ENCODE data around the gene CFAP99. TPM values are rescaled to one million over a fixed set of nuclear protein-coding genes. Genes with fewer than 3 reads are reported as not detected.

Gene CFAP99
- total and polyA plus RNA-seq, 9 donors = 0.10 to 12.9 (median 1.4) TPM; not detected in 4

- Histone ChIP-seq H3K9me3 (no peaks in the 10 kb centered on the region), H3K27me3 (no peaks in the 10 kb centered on the region), H3K27ac (no peak overlapping the region), H3K36me3 (no peaks in the 10 kb centered on the region), H3K4me1 (ENCODE audit: insufficient read depth) (peaks cover 6% of the 10 kb centered on the region), H3K4me3 (no peak overlapping the region)
- intact Hi-C loops (cut with DNase I) = no loop called here
- TF ChIP-seq EP300 (IDR thresholded peaks at IDR 0.05) = no peak
- no peak for TF ChIP-seq CTCF (IDR thresholded peaks at IDR 0.05)
- no peak for TF ChIP-seq POLR2A (IDR thresholded peaks at IDR 0.05)
- 16 to 20% (median 18%) methylated on average over 28 of the region's 28 CpGs for WGBS, 3 donors
- DNase-seq = no peak
Measured at GRCh38 chr4:2393353-2394270, 25.1 kb upstream of the CFAP99 start.

GRCh38 chr4:2394528-2394927 is 24.2 kb upstream of the CFAP99 start:
- TF ChIP-seq EP300 (IDR thresholded peaks at IDR 0.05) (no peak), CTCF (IDR thresholded peaks at IDR 0.05) (no peak), POLR2A (IDR thresholded peaks at IDR 0.05) (no peak)
- WGBS, 3 donors = 94 to 97% (median 97%) methylated on average over 17 of the region's 17 CpGs
- no peak overlapping the region for H3K4me3 ChIP-seq
- no peak overlapping the region for H3K27ac ChIP-seq
- H3K9me3 ChIP-seq = no peaks in the 10 kb centered on the region
- H3K4me1 ChIP-seq (ENCODE audit: insufficient read depth) = peaks cover 6% of the 10 kb centered on the region
- no peaks in the 10 kb centered on the region for H3K27me3 ChIP-seq
- intact Hi-C loops (cut with DNase I) = no loop called here
- DNase-seq = no peak
- H3K36me3 ChIP-seq = no peaks in the 10 kb centered on the region

- no peaks in the 10 kb centered on the region for H3K36me3 ChIP-seq
- intact Hi-C loops (cut with DNase I) = no loop called here
- 75 to 84% (median 78%) methylated on average over 9 of the region's 9 CpGs for WGBS, 3 donors
- no peaks in the 10 kb centered on the region for H3K27me3 ChIP-seq
- H3K4me3 ChIP-seq = no peak overlapping the region
- no peak overlapping the region for H3K27ac ChIP-seq
- DNase-seq = no peak
- no peak for TF ChIP-seq CTCF (IDR thresholded peaks at IDR 0.05)
- no peaks in the 10 kb centered on the region for H3K9me3 ChIP-seq
- peaks cover 6% of the 10 kb centered on the region for H3K4me1 ChIP-seq (ENCODE audit: insufficient read depth)
Measured at GRCh38 chr4:2395038-2395437, 23.7 kb upstream of the CFAP99 start.

GRCh38 chr4:2395584-2395983 is 23.2 kb upstream of the CFAP99 start:
- TF ChIP-seq CTCF (IDR thresholded peaks at IDR 0.05) (no peak), EP300 (IDR thresholded peaks at IDR 0.05) (no peak), POLR2A (IDR thresholded peaks at IDR 0.05) (no peak)
- no peak overlapping the region for H3K27ac ChIP-seq
- peaks cover 4% of the 10 kb centered on the region for H3K4me1 ChIP-seq (ENCODE audit: insufficient read depth)

More at GRCh38 chr4:2395584-2395983, 23.2 kb upstream of the CFAP99 start:
- Histone ChIP-seq H3K36me3 (no peaks in the 10 kb centered on the region), H3K27me3 (no peaks in the 10 kb centered on the region), H3K9me3 (no peaks in the 10 kb centered on the region), H3K4me3 (no peak overlapping the region)
- WGBS, 3 donors = 82 to 87% (median 87%) methylated on average over 9 of the region's 9 CpGs
- intact Hi-C loops (cut with DNase I) = no loop called here
- no peak for DNase-seq
